Measurements from ENCODE around the gene SSU72.

GRCh38 chr1:1598720-1599029 is 24.0 kb upstream of the SSU72 start:
- TF ChIP-seq FOXA1 (IDR thresholded peaks at IDR 0.05), result no peak
- no peak for TF ChIP-seq JUND (IDR thresholded peaks at IDR 0.05)

All from liver (tissue), 2 donors.